ENCODE results near the gene TNIP1.

The TNIP1 gene

GRCh38 chr5:151029179-151030055 lies 51.4 kb downstream of the TNIP1 start:
- no peak overlapping the region for H3K4me3 ChIP-seq (ENCODE audit: low read depth, low read length)
- no peak for DNase-seq (ENCODE audit: low read depth)

GRCh38 chr5:151028717-151029116 lies 52.1 kb downstream of the TNIP1 start:
- no peak for DNase-seq (ENCODE audit: low read depth)
- H3K4me3 ChIP-seq (ENCODE audit: low read depth, low read length), result no peak overlapping the region

GRCh38 chr5:151027961-151028479 lies 52.8 kb downstream of the TNIP1 start:
- no peak for DNase-seq (ENCODE audit: low read depth)
- no peak overlapping the region for H3K4me3 ChIP-seq (ENCODE audit: low read depth, low read length)

- no peak overlapping the region for H3K4me3 ChIP-seq (ENCODE audit: low read depth, low read length)
- DNase-seq (ENCODE audit: low read depth), result no peak
These were observed 54.2 kb downstream of the TNIP1 start for GRCh38 chr5:151026679-151027078.

DNA sequence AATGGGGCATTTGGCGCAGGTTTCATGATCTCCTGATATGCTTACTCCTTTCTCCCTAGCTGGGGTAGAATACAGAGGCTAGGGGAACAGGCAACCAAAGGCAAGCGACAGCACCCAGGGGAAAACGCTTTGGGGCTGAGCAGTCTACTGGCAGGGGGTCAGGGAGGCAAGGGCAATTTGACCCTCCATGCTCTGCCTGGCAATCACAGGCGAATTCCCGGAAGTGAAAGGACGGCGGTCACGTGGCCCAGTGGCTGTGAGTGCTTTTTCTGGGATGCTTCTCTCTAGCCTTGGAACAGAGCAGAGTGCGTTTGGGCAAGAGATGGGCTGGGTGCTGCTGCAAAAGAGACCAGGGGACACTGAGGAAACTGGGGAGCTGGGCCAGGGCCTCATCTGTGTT lies 54.7 kb downstream of the TNIP1 start:
- H3K4me3 ChIP-seq (ENCODE audit: low read depth, low read length), result no peak overlapping the region

GRCh38 chr5:151025250-151025606 lies 55.6 kb downstream of the TNIP1 start:
- DNase-seq (ENCODE audit: low read depth), result no peak
- no peak overlapping the region for H3K4me3 ChIP-seq (ENCODE audit: low read depth, low read length)

More for the DNA sequence above, 54.7 kb downstream of the TNIP1 start:
- DNase-seq (ENCODE audit: low read depth), result no peak

DNA sequence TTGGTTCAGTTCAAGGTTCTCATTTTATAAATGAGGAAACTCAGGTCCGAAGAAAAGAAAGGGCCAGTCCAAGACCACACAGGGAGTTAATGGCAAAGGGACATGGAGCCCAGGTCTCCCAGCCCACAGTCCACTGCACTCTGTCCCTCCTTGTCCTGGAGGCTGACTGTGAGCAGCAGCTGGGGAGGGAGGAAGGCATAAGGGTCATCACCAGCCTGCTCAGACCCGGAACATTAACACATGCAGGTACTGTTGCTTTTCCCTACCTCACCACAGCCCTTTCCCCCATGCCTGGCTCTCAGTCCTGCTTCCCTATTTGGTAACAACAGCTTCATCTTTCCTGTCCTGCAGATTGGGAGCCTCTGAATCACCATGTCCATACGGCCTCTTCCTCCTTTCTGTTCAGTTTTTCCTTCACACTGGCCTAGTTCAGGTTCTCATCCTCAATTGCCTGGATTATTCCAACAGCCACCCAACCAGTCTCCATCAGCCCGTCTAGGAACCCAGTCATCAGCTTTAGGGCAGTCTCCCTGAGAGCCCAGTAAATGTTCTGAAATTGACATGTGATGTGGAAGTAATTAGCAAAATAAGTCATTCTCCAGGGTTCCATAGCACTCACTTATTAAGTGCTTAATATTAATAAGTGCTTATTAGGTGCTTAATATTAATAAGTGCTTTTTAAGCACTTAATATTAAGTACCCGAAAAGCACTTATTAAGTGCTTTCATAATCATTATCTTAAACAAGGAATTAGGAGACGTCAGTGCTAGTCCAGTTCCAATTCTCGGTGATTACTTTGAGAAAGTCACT lies 56.2 kb downstream of the TNIP1 start:
- no peak overlapping the region for H3K4me3 ChIP-seq (ENCODE audit: low read depth, low read length)
- DNase-seq (ENCODE audit: low read depth), result no peak

GRCh38 chr5:151023651-151024050 lies 57.2 kb downstream of the TNIP1 start:
- no peak overlapping the region for H3K4me3 ChIP-seq (ENCODE audit: low read depth, low read length)
- DNase-seq (ENCODE audit: low read depth), result no peak

GRCh38 chr5:151023047-151023615 lies 57.7 kb downstream of the TNIP1 start:
- no peak for DNase-seq (ENCODE audit: low read depth)
- H3K4me3 ChIP-seq (ENCODE audit: low read depth, low read length), result no peak overlapping the region

- no peak overlapping the region for H3K4me3 ChIP-seq (ENCODE audit: low read depth, low read length)
- DNase-seq (ENCODE audit: low read depth), result no peak
These were observed 58.3 kb downstream of the TNIP1 start for GRCh38 chr5:151022511-151023018.

- no peak for DNase-seq (ENCODE audit: low read depth)
These were observed 59.1 kb downstream of the TNIP1 start for GRCh38 chr5:151021746-151022145.

GRCh38 chr5:151020304-151021110 lies 60.3 kb downstream of the TNIP1 start, which contains the start of gene GPX3:
Gene GPX3 (plus strand): TSS chr5:151020591. CDS start chr5:151020655, 64 bp downstream.
- DNase-seq (ENCODE audit: low read depth), result no peak
- H3K4me3 ChIP-seq (ENCODE audit: low read depth, low read length), result peak within 1 kb of the TSS; percentile 52

More at GRCh38 chr5:151021746-151022145, 59.1 kb downstream of the TNIP1 start:
- H3K4me3 ChIP-seq (ENCODE audit: low read depth, low read length), result no peak overlapping the region

DNA sequence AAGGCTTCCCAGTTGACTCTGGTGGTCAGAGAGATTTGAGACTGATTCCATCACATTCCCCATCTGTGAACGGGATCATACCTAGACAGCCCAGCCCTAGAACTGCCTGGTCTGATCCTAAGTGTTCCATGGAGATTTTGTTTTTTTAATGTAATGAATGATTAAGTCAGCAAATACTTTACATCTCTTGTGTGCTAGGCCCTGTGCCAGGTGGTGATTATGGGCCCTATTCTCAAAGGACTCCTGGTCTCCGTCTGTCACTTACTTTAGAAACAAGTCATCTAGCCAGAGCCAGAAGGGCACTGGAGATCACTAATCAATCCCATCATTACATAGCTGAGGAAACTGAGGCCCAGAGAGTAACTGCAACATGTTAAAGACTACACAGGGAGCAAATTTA lies 61.5 kb downstream of the TNIP1 start:
- no peak overlapping the region for H3K4me3 ChIP-seq (ENCODE audit: low read depth, low read length)
- no peak for DNase-seq (ENCODE audit: low read depth)

- no peak overlapping the region for H3K4me3 ChIP-seq (ENCODE audit: low read depth, low read length)
- DNase-seq (ENCODE audit: low read depth), result no peak
These were observed 62.0 kb downstream of the TNIP1 start for GRCh38 chr5:151018846-151019245.

DNA sequence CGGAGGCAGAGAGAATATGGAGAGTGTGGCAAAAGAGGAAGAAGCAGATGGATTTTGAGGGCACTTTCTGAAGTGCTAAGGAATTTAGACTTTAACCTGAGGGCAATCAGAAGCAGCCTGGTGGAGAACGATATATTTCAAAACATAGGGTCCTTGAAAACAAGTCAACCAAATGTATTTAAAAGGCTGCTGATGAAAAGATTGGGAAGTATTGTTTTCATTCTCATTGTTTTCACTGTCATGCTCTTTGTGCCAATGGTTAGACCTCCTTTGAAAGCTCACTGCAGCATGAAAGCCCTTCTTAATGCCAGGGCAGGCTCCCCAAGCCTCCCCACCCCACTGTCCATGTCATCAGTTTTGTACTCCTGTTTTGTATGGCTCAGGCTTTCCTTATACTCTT lies 62.9 kb downstream of the TNIP1 start:
- no peak for DNase-seq (ENCODE audit: low read depth)

GRCh38 chr5:151016700-151017099 lies 64.1 kb downstream of the TNIP1 start:
- H3K4me3 ChIP-seq (ENCODE audit: low read depth, low read length), result no peak overlapping the region
- DNase-seq (ENCODE audit: low read depth), result no peak

More for the DNA sequence above, 62.9 kb downstream of the TNIP1 start:
- H3K4me3 ChIP-seq (ENCODE audit: low read depth, low read length), result no peak overlapping the region

DNA sequence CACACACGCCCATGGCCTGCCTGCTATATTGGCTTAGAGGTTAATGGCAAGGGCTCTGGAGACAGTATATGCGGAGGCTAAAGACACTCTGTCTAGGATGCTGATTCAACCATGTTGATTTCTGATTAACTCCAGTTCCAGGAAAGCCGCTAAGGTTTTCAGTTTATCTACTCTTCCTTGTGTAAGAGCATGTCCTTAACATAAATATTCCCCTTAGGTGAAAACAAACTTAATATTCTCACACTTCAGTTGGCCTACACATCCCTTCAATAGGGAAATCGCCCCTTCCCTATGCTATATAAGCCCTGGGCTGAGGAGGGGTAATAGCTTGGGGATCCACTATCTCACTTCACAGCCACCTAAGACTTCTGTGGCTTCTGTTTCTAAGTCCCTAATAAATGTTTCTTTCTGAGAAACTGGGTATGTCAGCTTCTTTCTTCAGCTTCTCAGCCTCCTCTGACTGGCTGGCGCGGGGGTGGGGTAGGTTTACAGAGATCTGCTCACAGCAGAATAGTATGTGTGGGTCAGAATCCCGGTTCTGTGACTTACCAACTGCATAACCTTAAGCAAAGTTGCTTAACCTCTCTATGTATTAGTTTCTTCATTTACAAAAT lies 64.8 kb downstream of the TNIP1 start:
- no peak for DNase-seq (ENCODE audit: low read depth)
- H3K4me3 ChIP-seq (ENCODE audit: low read depth, low read length), result no peak overlapping the region

DNA sequence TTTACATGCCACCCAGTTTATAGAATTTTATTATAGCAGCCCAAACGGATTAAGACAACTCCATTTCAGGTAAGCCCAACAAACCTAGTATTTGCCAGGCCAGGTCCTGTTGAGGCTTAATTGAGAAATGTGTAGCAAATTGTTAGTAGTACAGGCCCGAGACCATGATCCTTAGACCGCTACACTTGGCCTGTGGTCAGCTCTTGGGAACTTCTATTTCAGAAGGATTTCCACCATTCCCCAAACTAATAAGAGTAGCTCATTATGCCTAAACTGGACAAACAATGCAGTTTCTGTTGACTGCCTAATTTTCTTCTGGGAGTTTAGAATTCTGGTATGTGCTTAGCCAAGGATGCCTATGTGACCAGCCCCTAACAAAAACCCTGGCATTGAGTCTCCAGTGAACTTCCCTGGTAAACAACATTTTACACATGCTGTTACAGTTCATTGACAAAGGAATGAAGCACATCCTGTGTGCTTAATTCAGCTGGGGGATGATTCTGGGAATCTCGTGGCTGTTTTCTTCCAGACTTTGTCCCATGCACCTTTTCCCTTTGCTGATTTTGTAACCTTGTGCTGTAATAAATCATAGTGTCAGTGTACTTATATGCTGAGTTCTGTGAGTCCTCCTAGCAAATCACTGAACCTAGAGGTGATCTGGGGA lies 66.0 kb downstream of the TNIP1 start:
- no peak for DNase-seq (ENCODE audit: low read depth)
- H3K4me3 ChIP-seq (ENCODE audit: low read depth, low read length), result no peak overlapping the region

Data from skeletal muscle cell (primary cell).